HG02970 (cell line): ENCODE data around the gene MSI2.

ENCODE experiments used
- ATAC-seq: cut with Tn5 transposase; IDR thresholded peaks from one replicate; pipeline ENCODE4 v1.9.1; 2021; ENCODE audit warnings: mild to moderate bottlenecking, moderate library complexity, moderate number of reproducible peaks; ENCODE audit not compliant: unreplicated experiment, low FRiP score

MSI2 gene

GRCh38 chr17:57733085-57733484, 476.8 kb downstream of the MSI2 start:
- ATAC-seq = no peak
